OCI-LY7 (cell line): Measurements from ENCODE around the gene OPRL1.

Experiments
- CTCF ChIP-seq: fragments of 200-600 bp; sonication (generic); conservative IDR thresholded peaks from 2 replicates; pipeline ENCODE4 v1.5.1; 2014; ENCODE audit warnings: mild to moderate bottlenecking, antibody characterized with exemption, low read length, moderate library complexity, mixed read lengths
- EZH2phosphoT487 ChIP-seq: fragments of 200-600 bp; sonication (generic); IDR thresholded peaks from 2 replicates; pipeline ENCODE4 v1.6.1; 2018; ENCODE audit warnings: low read depth, borderline replicate concordance, mild to moderate bottlenecking, mixed run types, antibody characterized with exemption, low read length, moderate library complexity, mixed read lengths

- TF ChIP-seq CTCF: no peak
- TF ChIP-seq EZH2phosphoT487: no peak
These were observed 16.7 kb downstream of the OPRL1 start for GRCh38 chr20:64096535-64096934.
